Stomach (tissue), 9 donors: ENCODE measurements around the gene METAP2. TPM values are rescaled to one million over a fixed set of nuclear protein-coding genes. Genes with fewer than 3 reads are reported as not detected.
"Not testable (repeated sequence)": the region's sequence is repeated elsewhere in the genome, so short reads cannot be mapped to it uniquely, and the experiment has no call there.

ENCODE experiments used
- DNase-seq, 2 donors: peaks; one replicate each; pipeline versions ENCODE4 v3.0.0 to v3.0.0-alpha.2; 2013 to 2019
- H3K27ac ChIP-seq, 5 donors: fragments of 200-600 bp in 4 of 5; sonication (generic) in 4 of 5; one replicate each; pipeline ENCODE4 v1.5.1; 2013 to 2019; ENCODE audit warnings: mild to moderate bottlenecking in 1 of 5, moderate library complexity in 1 of 5
- H3K27me3 ChIP-seq, 3 donors: fragments of 200-600 bp; sonication (generic); one replicate each; pipeline ENCODE4 v1.5.1; 2017 to 2019; ENCODE audit warnings: mixed run types in 1 of 3
- H3K36me3 ChIP-seq, 4 donors: fragments of 200-600 bp; sonication (generic); 1 replicate in 3 of 4; 2 replicates in 1 of 4; pipeline ENCODE4 v1.5.1; 2016 to 2019
- H3K4me1 ChIP-seq, 4 donors: fragments of 200-600 bp; sonication (generic); one replicate each; pipeline ENCODE4 v1.5.1; 2016 to 2019
- H3K4me3 ChIP-seq, 4 donors: fragments of 200-600 bp; sonication (generic) in 3 of 4; one replicate each; pipeline ENCODE4 v1.5.1; 2016 to 2019; ENCODE audit warnings: mild to moderate bottlenecking in 1 of 4
- H3K9me3 ChIP-seq, 4 donors: fragments of 200-600 bp; sonication (generic); one replicate each; pipeline ENCODE4 v1.5.1; 2016 to 2019
- EP300 ChIP-seq: sonication (generic); formaldehyde crosslinking; IDR thresholded peaks from one replicate; pipeline ENCODE4 v1.6.1; 2017; ENCODE audit warnings: antibody characterized with exemption
- POLR2A ChIP-seq, 4 donors: fragments of 450-650 bp; IDR thresholded peaks; one replicate each; pipeline ENCODE4 v1.6.1; 2016; ENCODE audit warnings: antibody characterized with exemption in 4 of 4, control low read depth in 2 of 4, mild to moderate bottlenecking in 1 of 4, moderate library complexity in 1 of 4
- POLR2AphosphoS5 ChIP-seq, 3 donors: sonication (generic); formaldehyde crosslinking; IDR thresholded peaks; one replicate each; pipeline ENCODE4 v1.6.1; 2016; ENCODE audit warnings: antibody characterized with exemption in 3 of 3
- WGBS, 5 donors: extraction: QIAGEN DNeasy Blood & Tissue Kit in 3 of 5; methylation state at CpG; one replicate each; pipeline versions ENCODE4 v1.1.5 to v1.1.7; 2013 to 2018; 5-methylcytosine and 5-hydroxymethylcytosine counted together
- intact Hi-C: fragments of 100-400 bp; cut with DNase I; formaldehyde crosslinking; loops from one replicate; pipeline ENCODE4 v1.15.1; 2023; ENCODE audit warnings: low total_unique reads
- polyA plus RNA-seq, 3 donors: library from polyadenylated mRNA; stranded (reverse); fragments of 200-250 nt; gene quantifications; one replicate each; pipeline ENCODE4 v1.2.3, GENCODE V29; 2013
- total RNA-seq, 5 donors: library from RNA; depleted of rRNA; stranded (reverse); fragments of >200 nt; gene quantifications; one replicate each; pipeline versions ENCODE4 v1.1.0 to v1.2.3, GENCODE V29; 2014 to 2016
- TF ChIP-seq, protein P1 (sequence below), 7 experiments: fragments of 450-650 bp in 4 of 7; fragments of 200-600 bp in 3 of 7; sonication (generic) in 3 of 7; IDR thresholded peaks; one replicate each; pipeline ENCODE4 v1.5.1; 2016 to 2019; ENCODE audit warnings: antibody characterized with exemption in 7 of 7, control low read depth in 2 of 7, mild to moderate bottlenecking in 1 of 7
- donor health status: healthy with polysubstance abuse.
- donor health status: Bipolar disorder and iron deficiency.
- donor health status: healthy.

Gene METAP2
- total and polyA plus RNA-seq, 8 donors, result 14.0 to 111 (median 43.6) TPM

DNA sequence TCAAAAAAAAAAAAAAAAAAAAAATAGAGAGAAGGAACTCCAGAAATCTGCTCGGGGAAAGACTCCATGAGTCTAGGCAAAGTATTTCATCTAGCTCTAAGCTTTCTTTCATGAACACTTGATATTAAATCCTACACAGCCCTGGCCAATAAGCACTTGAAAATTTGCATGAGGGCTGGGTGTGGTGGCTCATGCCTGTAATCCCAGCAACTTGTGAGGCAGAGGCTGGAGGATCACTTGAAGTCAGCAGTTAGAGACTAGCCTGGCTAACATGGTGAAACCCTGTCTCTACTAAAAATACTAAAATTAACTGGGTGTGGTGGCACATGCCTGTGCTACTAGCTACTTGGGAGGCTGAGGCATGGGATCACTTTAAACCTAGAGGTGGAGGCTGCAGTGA lies 13.1 kb upstream of the METAP2 start:
- Histone ChIP-seq H3K27ac (no peak overlapping the region), H3K27me3 (no peaks in the 10 kb centered on the region), H3K4me3 (no peak overlapping the region), H3K9me3 (peaks cover 12 to 30% (median 25%) of the 10 kb centered on the region in 4 donors), H3K36me3 (no peaks in the 10 kb centered on the region), H3K4me1 (no peaks in the 10 kb centered on the region)
- TF ChIP-seq, protein P1, sequence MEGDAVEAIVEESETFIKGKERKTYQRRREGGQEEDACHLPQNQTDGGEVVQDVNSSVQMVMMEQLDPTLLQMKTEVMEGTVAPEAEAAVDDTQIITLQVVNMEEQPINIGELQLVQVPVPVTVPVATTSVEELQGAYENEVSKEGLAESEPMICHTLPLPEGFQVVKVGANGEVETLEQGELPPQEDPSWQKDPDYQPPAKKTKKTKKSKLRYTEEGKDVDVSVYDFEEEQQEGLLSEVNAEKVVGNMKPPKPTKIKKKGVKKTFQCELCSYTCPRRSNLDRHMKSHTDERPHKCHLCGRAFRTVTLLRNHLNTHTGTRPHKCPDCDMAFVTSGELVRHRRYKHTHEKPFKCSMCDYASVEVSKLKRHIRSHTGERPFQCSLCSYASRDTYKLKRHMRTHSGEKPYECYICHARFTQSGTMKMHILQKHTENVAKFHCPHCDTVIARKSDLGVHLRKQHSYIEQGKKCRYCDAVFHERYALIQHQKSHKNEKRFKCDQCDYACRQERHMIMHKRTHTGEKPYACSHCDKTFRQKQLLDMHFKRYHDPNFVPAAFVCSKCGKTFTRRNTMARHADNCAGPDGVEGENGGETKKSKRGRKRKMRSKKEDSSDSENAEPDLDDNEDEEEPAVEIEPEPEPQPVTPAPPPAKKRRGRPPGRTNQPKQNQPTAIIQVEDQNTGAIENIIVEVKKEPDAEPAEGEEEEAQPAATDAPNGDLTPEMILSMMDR (IDR thresholded peaks at IDR 0.05), result no peak
- TF ChIP-seq POLR2AphosphoS5 (IDR thresholded peaks at IDR 0.05) (no peak), POLR2A (IDR thresholded peaks at IDR 0.05) (no peak), EP300 (no peak)
- 75 to 97% (median 85%) methylated on average over 1 of the region's 1 CpG for WGBS, 5 donors
- intact Hi-C loops, result no loop called here
- DNase-seq, result no peak

DNA sequence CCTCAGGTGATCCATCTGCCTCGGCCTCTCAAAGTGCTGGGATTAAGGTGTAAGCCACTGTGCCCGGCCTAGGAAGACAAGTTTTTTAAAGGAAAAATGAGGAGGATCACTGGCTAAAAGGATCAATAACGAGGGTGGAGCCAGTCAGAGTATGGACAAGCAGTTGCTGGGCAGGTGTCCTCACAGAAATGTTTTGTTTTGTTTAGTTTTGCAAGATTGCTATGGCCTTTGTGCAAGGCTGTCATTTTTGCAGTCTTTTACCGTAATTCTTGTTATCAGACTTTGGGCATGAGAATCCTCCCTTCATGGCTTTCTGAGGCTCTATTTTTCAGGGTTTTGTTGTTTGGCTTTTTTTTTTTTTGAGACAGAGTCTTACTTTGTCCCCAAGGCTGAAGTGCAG lies 11.9 kb upstream of the METAP2 start:
- Histone ChIP-seq H3K27me3 (no peaks in the 10 kb centered on the region), H3K36me3 (no peaks in the 10 kb centered on the region), H3K4me1 (no peaks in the 10 kb centered on the region), H3K4me3 (no peak overlapping the region), H3K9me3 (peaks cover 11 to 18% (median 18%) of the 10 kb centered on the region in 4 donors), H3K27ac (no peak overlapping the region)
- TF ChIP-seq POLR2A (IDR thresholded peaks at IDR 0.05), result no peak
- TF ChIP-seq, protein P1 (IDR thresholded peaks at IDR 0.05), result no peak
- no peak for TF ChIP-seq EP300
- DNase-seq, result no peak
- intact Hi-C loops, result no loop called here
- 77 to 86% (median 82%) methylated on average over 4 of the region's 4 CpGs for WGBS, 5 donors

DNA sequence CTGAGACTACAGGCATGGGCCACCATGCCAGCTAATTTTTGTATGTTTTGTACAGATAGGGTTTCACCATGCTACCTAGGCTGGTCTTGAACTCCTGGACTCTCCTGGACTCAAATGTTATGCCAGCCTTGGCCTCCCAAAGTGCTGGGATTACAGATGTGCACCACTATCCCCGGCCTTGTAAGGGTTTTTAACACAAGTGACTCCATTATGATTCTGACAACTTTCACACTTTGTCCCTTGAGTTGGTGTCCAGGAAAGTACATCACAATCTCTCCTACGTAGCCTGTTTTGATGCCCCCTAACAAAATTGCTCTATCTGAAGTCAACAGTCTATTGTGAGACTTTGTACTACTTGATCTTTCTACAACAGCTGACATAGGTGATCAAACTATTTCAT lies 11.4 kb upstream of the METAP2 start:
- intact Hi-C loops, result no loop called here
- TF ChIP-seq, protein P1 (IDR thresholded peaks at IDR 0.05), result no peak
- TF ChIP-seq EP300 (no peak), POLR2A (IDR thresholded peaks at IDR 0.05) (no peak)
- Histone ChIP-seq H3K4me1 (no peaks in the 10 kb centered on the region), H3K27me3 (no peaks in the 10 kb centered on the region), H3K27ac (no peak overlapping the region), H3K36me3 (no peaks in the 10 kb centered on the region), H3K9me3 (peaks cover 6 to 13% (median 13%) of the 10 kb centered on the region in 4 donors), H3K4me3 (no peak overlapping the region)
- 88 to 95% (median 91%) methylated on average over 2 of the region's 2 CpGs for WGBS, 5 donors
- no peak for DNase-seq

DNA sequence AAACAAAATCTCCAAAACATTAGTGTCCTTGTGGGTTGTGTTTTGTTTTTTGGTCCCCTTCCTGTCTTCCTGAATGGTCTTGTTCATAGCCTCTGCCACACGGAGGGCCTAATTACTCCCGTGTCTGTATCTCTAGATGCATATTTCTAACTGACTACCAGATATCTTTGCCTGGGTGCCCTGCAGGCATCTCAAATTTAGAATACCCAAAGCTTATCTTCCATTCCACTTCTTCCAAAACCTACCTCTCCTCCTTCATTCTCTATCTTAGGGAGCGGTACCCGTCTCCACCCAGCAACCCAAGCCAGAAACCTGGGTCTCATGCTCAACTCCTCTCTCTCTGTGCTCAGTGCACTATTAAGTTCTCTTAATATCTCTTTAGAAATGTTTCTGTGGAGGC lies 10.9 kb upstream of the METAP2 start:
- Histone ChIP-seq H3K4me3 (no peak overlapping the region), H3K27me3 (no peaks in the 10 kb centered on the region), H3K27ac (no peak overlapping the region), H3K9me3 (peaks cover 1 to 8% (median 8%) of the 10 kb centered on the region in 4 donors), H3K36me3 (no peaks in the 10 kb centered on the region), H3K4me1 (no peaks in the 10 kb centered on the region)
- no peak for DNase-seq
- intact Hi-C loops, result no loop called here
- WGBS, 5 donors, result 80 to 87% (median 83%) methylated on average over 4 of the region's 4 CpGs
- TF ChIP-seq POLR2AphosphoS5 (IDR thresholded peaks at IDR 0.05), result no peak
- TF ChIP-seq POLR2A (IDR thresholded peaks at IDR 0.05), result no peak
- no peak for TF ChIP-seq EP300
- TF ChIP-seq, protein P1 (IDR thresholded peaks at IDR 0.05), result no peak

DNA sequence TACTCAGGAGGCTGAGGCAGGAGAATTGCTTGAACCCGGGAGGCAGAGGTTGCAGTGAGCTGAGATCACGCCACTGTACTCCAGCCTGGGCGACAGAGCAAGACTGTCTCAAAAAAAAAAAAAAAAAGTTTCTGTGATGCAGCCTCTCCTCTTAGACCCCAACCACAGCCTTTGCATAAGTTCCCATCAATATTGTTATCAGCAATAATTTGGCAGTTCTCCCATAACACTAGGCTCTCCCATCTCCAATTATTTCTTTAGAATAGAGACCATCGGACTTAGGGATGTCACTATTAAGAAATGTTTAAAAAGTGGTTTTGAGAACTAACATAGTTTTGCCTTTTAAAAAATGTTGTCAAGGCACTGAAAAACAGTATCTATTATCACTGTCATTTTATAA lies 10.2 kb upstream of the METAP2 start:
- DNase-seq, H3K4me1 ChIP-seq, H3K9me3 ChIP-seq, intact Hi-C loops, H3K27ac ChIP-seq, H3K27me3 ChIP-seq, H3K36me3 ChIP-seq, H3K4me3 ChIP-seq: not testable (repeated sequence)
- WGBS, 5 donors, result 58 to 71% (median 62%) methylated on average over 2 to 4 of the region's 4 CpGs
